ENCODE measurements around the gene GALK2. TPM values are rescaled to one million over a fixed set of nuclear protein-coding genes. Genes with fewer than 3 reads are reported as not detected.

The GALK2 gene
- total RNA-seq, 1 experiment from 2014 or later, result 35.0 TPM

- BruUV-seq (replicated peaks), result no TSS peak
Observed at GRCh38 chr15:49196856-49197255, 26.8 kb downstream of the GALK2 start.

GRCh38 chr15:49199666-49200065 is 29.6 kb downstream of the GALK2 start:
- no peak overlapping the region for H3K4me3 ChIP-seq (ENCODE audit: low read depth in 2 of 2, low read length in 2 of 2)
- no peak for TF ChIP-seq CTCF (IDR thresholded peaks at IDR 0.05)
- TF ChIP-seq REST (IDR thresholded peaks at IDR 0.05; ENCODE audit: insufficient read depth in 1 of 2, low read depth in 2 of 2, low read length in 1 of 2), result no peak
- no peak for TF ChIP-seq SIN3A (IDR thresholded peaks at IDR 0.05; ENCODE audit: borderline replicate concordance, insufficient read depth, low read depth, low read length)
- no peaks in the 10 kb centered on the region for H3K9me3 ChIP-seq (ENCODE audit: control insufficient read depth, insufficient read depth, low read depth, low read length)
- no peaks in the 10 kb centered on the region; the same call in 1 of the 2 replicates for H3K36me3 ChIP-seq (ENCODE audit: control insufficient read depth, insufficient read depth, low read length)
- in situ Hi-C loops (cut with HindIII; ENCODE audit: low pct_unique_long_range_greater_than_20kb, low sequenced_read_pairs) (no loop called here), intact Hi-C loops (cut with micrococcal nuclease; ENCODE audit: unreplicated experiment) (no loop called here)
- ChIA-PET CTCF (no interaction called here), POLR2A (no interaction called here)
- ATAC-seq (no peak), DNase-seq (ENCODE audit: low read depth, low spot score) (no peak)
- no TSS peak for BruUV-seq (replicated peaks)
- H3K27me3 ChIP-seq (ENCODE audit: control insufficient read depth, insufficient read depth, low read length), result no peaks in the 10 kb centered on the region
- no peaks in the 10 kb centered on the region for H3K4me1 ChIP-seq (ENCODE audit: control insufficient read depth, insufficient read depth, low read length)
- H3K27ac ChIP-seq (ENCODE audit: low read length), result no peak overlapping the region

More at GRCh38 chr15:49196856-49197255, 26.8 kb downstream of the GALK2 start:
- ChIA-PET CTCF (no interaction called here), POLR2A (no interaction called here)
- TF ChIP-seq CTCF (IDR thresholded peaks at IDR 0.05), result no peak
- TF ChIP-seq TCF7L2 (IDR thresholded peaks at IDR 0.05; ENCODE audit: low read depth, low read length), result no peak
- no peak for TF ChIP-seq SIN3A (IDR thresholded peaks at IDR 0.05; ENCODE audit: borderline replicate concordance, insufficient read depth, low read depth, low read length)
- TF ChIP-seq POLR2AphosphoS5 (IDR thresholded peaks at IDR 0.05; ENCODE audit: low read depth, low read length), result no peak
- Histone ChIP-seq H3K4me3 (ENCODE audit: low read depth in 2 of 2, low read length in 2 of 2) (no peak overlapping the region), H3K9me3 (ENCODE audit: control insufficient read depth, insufficient read depth, low read depth, low read length) (no peaks in the 10 kb centered on the region), H3K4me1 (ENCODE audit: control insufficient read depth, insufficient read depth, low read length) (no peaks in the 10 kb centered on the region), H3K27me3 (ENCODE audit: control insufficient read depth, insufficient read depth, low read length) (no peaks in the 10 kb centered on the region), H3K27ac (ENCODE audit: low read length) (no peak overlapping the region), H3K36me3 (ENCODE audit: control insufficient read depth, insufficient read depth, low read length) (no peaks in the 10 kb centered on the region; the same call in 1 of the 2 replicates)
- in situ Hi-C loops (cut with HindIII; ENCODE audit: low pct_unique_long_range_greater_than_20kb, low sequenced_read_pairs) (no loop called here), intact Hi-C loops (cut with micrococcal nuclease; ENCODE audit: unreplicated experiment) (no loop called here)
- no peak for DNase-seq (ENCODE audit: low read depth, low spot score)
- ATAC-seq, result no peak

Measured in Panc1 (cell line).